Vagina (tissue), 2 donors: ENCODE results near the gene DOCK8.

Experiments used
- CTCF ChIP-seq, 3 experiments: fragments of 450-650 bp in 2 of 3; fragments of 200-600 bp in 1 of 3; sonication (generic) in 1 of 3; IDR thresholded peaks; one replicate each; pipeline ENCODE4 v1.5.1; 2017 to 2019; ENCODE audit warnings: antibody characterized with exemption in 3 of 3, mild to moderate bottlenecking in 2 of 3, moderate library complexity in 2 of 3
- POLR2A ChIP-seq, 2 donors: fragments of 450-650 bp; IDR thresholded peaks; one replicate each; pipeline ENCODE4 v1.6.1; 2017; ENCODE audit warnings: antibody characterized with exemption in 2 of 2, mild to moderate bottlenecking in 2 of 2, moderate library complexity in 2 of 2

- TF ChIP-seq CTCF (IDR thresholded peaks at IDR 0.05) (no peak), POLR2A (IDR thresholded peaks at IDR 0.05) (no peak)
These were observed 38.9 kb downstream of the DOCK8 start for GRCh38 chr9:253539-253938.
